Measurements from ENCODE around the gene KCTD17.

GRCh38 chr22:37101311-37102066 is 49.9 kb downstream of the KCTD17 start:
- TF ChIP-seq CTCF (conservative IDR thresholded peaks at IDR 0.05; ENCODE audit: low read depth, low read length) (no peak), EZH2 (IDR thresholded peaks at IDR 0.05; ENCODE audit: borderline replicate concordance, low read depth, low read length, poor library complexity, severe bottlenecking) (no peak)

Measured in A673 (cell line).